ENCODE results near the gene GNAS-AS1.

The GNAS-AS1 gene

GRCh38 chr20:58778760-58779159 is 71.9 kb downstream of the GNAS-AS1 start:
- no peak for DNase-seq (ENCODE audit: extremely low read depth, low read depth)
- TF ChIP-seq CTCF (IDR thresholded peaks at IDR 0.05; ENCODE audit: low read depth, low read length), result no peak

- no peak for DNase-seq (ENCODE audit: extremely low read depth, low read depth)
- TF ChIP-seq CTCF (IDR thresholded peaks at IDR 0.05; ENCODE audit: low read depth, low read length), result no peak
These were observed 73.0 kb downstream of the GNAS-AS1 start for GRCh38 chr20:58777657-58778056.

- no peak for DNase-seq (ENCODE audit: extremely low read depth, low read depth)
- no peak for TF ChIP-seq CTCF (IDR thresholded peaks at IDR 0.05; ENCODE audit: low read depth, low read length)
These were observed 74.6 kb downstream of the GNAS-AS1 start for GRCh38 chr20:58776109-58776508.

- TF ChIP-seq CTCF (IDR thresholded peaks at IDR 0.05; ENCODE audit: low read depth, low read length), result no peak
- no peak for DNase-seq (ENCODE audit: extremely low read depth, low read depth)
These were observed 75.3 kb downstream of the GNAS-AS1 start for GRCh38 chr20:58775371-58775770.

GRCh38 chr20:58774667-58775263 is 75.9 kb downstream of the GNAS-AS1 start:
- no peak for TF ChIP-seq CTCF (IDR thresholded peaks at IDR 0.05; ENCODE audit: low read depth, low read length)
- no peak for DNase-seq (ENCODE audit: extremely low read depth, low read depth)

- TF ChIP-seq CTCF (IDR thresholded peaks at IDR 0.05; ENCODE audit: low read depth, low read length), result no peak
- DNase-seq (ENCODE audit: extremely low read depth, low read depth), result no peak
These were observed 76.5 kb downstream of the GNAS-AS1 start for GRCh38 chr20:58774214-58774613.

GRCh38 chr20:58772786-58773185 is 77.9 kb downstream of the GNAS-AS1 start:
- no peak for TF ChIP-seq CTCF (IDR thresholded peaks at IDR 0.05; ENCODE audit: low read depth, low read length)
- no peak for DNase-seq (ENCODE audit: extremely low read depth, low read depth)
